Measurements from ENCODE around the gene RHBDL3. TPM values are rescaled to one million over a fixed set of nuclear protein-coding genes. Genes with fewer than 3 reads are reported as not detected.

RHBDL3 gene
- total and polyA plus RNA-seq, 2 of the 8 experiments (the other 6 are each of a cell fraction or from before 2014, with no cell fraction given), result 9.6 to 12.2 TPM

- TF ChIP-seq USF2 (IDR thresholded peaks at IDR 0.05; ENCODE audit: low read length), result no peak
- TF ChIP-seq E2F6 (IDR thresholded peaks at IDR 0.05), result no peak
- TF ChIP-seq GABPA (IDR thresholded peaks at IDR 0.05; ENCODE audit: borderline replicate concordance, insufficient read depth, low read length), result no peak
- TF ChIP-seq EGR1 (IDR thresholded peaks at IDR 0.05; ENCODE audit: borderline replicate concordance, low read depth, low read length), result no peak
- no peak for TF ChIP-seq ATF2 (IDR thresholded peaks at IDR 0.05; ENCODE audit: low read length)
- TF ChIP-seq SAP30 (IDR thresholded peaks at IDR 0.05; ENCODE audit: insufficient read depth, insufficient replicate concordance, low read length), result no peak
- TF ChIP-seq RNF2 (IDR thresholded peaks at IDR 0.05; ENCODE audit: borderline replicate concordance, low read depth, low read length, missing control alignments, poor library complexity, severe bottlenecking), result no peak
- TF ChIP-seq EZH2 (IDR thresholded peaks at IDR 0.05; ENCODE audit: low read depth, low read length, severe bottlenecking), result no peak
Observed at GRCh38 chr17:32307658-32308057, 42.0 kb downstream of the RHBDL3 start (continued).
